HCEC 1CT (cell line): ENCODE results near the gene TADA3.
"Not testable (repeated sequence)": the region's sequence is repeated elsewhere in the genome, so short reads cannot be mapped to it uniquely, and the experiment has no call there.

Source experiments
- DNase-seq: peaks from one replicate; pipeline ENCODE4 v3.0.0-alpha.2; 2017

Gene TADA3

DNA sequence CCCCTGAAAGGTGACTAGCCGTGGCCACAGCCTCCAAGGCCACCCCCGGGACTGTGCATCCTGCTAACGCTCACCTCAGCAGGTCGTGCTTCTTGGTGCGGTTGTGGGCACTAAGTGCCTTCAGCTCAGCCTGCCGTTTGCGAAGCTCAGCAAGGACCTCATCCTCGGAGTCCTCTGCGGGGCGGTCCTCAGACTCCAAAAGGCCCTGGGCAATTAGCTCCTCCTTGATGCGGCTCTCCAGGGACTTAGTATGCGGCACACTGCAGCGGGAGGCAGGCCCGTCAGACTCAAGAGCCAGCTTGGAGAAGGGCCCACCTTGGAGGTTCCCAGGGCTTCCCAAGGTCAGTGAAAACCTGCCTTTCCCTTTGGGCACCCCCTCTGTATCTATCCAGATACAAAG lies 8.3 kb downstream of the TADA3 start:
- no peak for DNase-seq

DNA sequence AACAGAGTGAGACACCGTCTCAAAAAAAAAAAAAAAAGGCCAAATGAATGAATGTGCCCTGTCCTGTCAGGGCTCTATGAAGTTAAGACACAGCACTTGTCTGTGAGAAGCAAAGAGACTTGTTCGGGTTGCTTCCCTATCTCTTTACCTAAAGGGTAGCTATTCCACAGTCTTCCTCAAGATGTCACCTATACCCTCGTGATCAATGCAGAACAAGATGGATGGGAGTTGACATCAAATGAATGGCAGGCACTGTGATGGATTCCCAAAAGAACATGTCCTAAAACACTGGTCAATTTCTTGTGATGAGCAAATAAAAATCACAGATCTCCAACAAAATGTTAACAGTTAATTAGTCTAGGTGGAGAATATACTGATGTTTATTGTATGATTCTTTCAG lies 9.5 kb downstream of the TADA3 start:
- no peak for DNase-seq

DNA sequence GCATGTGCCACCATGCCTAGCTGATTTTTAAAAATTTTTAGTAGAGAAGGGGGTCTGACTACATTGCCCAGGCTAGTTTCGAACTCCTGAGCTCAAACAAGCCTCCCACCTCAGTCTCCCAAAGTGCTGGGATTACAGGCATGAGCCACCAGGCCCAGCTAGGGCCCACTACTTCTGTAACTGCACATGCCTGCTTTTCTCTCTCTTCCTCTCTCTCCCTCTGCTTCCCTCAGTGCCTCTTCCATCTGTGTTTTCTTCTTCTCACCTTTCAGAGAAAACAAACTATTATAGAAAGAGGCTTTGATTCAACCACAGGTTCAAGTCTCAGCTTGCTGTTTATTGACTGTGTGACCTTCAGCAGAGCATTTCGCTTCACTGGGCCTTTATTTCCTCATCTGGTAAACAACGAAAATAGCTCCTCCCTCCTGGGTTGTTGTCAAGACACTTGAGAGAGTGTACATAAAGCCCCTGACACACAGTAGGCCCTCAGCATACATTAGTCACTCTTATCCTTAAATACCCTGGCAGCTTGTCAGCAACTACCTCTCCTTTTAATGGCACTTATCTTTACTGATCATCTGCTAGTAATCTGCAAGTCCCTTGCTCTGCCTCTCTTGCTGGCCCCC lies 10.2 kb downstream of the TADA3 start:
- DNase-seq: no peak

DNA sequence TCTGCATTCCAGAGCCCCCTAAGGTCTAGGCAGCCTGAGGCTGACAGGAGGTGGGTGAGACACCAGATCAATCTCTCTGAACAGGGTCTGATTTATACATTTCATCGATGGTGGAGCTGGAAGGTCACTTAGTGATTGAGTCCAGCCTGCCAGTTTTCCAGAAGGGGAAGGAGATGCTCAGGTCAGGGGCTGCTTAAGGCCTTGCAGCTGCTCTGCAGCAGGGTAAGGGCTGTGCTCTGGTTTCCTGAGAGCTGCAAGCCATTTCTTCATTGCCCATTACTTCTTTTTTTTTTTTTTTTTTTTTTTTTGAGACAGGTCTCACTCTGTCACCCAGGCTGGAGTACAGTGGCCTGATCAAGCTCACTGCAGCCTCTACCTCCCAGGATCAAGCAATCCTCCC lies 10.7 kb downstream of the TADA3 start:
- DNase-seq: no peak

DNA sequence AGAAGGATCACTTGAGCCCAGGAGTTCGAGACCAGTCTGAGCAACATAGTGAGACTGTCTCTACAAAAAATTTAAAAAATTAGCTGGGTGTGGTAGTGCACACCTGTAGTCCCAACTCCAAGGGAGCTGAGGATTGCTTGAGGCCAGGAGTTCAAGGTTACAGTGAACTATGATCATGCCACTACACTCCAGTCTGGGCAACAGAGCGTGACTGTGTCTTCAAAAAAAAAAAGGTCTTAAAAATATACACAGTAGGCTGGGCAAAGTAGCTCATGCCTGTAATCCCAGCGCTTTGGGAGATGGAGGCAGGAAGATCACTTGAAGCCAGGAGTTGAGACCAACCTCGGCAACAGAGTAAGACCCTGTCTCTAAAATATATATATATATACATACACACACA lies 11.4 kb downstream of the TADA3 start:
- no peak for DNase-seq

DNA sequence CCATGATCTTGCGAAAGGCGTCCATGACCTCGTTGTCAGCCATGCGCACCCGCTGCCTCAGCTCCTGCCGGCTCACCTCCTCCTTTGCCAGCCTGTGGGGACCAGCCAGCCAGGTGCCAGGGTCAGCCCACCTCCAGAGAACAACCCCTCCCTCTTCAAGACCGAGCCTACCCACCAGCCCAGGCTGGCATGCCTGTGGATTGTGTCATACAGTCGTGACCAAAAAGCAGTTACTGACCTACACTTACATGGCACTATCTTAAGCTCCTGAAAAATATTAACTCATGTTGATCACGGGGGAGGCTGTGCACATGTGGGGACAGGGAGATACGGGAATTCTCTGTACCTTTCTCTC lies 11.8 kb downstream of the TADA3 start:
- DNase-seq: no peak

DNA sequence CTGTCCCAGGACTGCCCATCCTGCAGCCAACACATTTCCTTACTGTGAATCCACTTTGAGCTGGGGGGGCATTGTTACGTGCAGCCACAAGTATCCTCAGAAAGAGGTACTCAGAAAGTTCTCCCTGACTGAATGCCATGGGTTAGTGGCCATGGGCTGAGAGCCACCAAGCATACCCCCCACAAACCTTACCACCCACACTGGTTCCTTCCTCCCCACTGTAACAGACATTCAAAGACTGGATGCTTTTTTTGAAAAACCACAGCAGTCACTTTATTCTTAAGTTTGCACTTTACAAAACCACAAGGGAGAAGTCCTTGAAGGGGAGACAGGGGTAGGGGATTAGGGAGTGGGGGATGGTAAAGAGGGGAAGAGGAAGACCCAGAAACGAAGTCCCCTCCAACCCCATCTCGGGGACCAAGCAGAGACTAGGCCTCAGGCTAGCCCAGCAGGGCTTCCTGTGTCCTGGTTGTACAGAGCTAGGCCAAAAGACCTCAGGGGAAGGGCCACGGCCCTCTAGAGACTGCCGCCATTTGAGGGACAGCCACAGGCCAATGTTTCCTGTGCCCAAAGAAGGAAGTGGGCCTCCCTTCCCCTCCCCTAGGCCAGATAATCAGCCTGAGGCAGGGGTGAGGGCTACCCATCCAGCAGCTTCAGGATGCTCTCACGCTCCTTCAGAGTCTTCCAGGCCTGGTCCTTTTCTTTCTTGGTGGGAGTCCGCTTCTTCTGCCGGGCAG lies 12.4 kb downstream of the TADA3 start:
- no peak for DNase-seq

DNA sequence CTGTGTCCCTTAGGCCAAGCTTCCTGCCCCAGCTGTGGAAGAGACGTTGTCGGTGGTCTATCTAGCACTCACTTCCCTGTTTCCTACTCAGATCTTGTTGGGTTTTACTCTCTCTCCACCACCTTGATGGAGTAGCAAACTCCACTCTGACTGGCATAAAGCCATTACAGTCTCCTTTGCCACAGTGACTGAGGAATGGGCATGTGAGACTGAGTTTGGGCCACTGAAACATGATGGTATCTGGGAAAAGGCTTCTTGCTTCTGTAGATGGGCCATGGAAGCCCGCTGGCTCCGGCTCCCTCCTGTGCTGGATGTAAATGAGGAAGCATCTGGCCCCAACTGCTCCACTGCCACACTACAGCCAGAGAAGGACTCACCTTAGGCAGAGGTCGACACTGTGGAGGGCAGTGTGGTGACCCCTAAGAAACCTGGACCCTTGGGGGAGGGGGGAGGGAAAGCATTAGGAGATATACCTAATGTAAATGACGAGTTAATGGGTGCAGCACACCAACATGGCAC lies 13.1 kb downstream of the TADA3 start:
- DNase-seq: no peak

DNA sequence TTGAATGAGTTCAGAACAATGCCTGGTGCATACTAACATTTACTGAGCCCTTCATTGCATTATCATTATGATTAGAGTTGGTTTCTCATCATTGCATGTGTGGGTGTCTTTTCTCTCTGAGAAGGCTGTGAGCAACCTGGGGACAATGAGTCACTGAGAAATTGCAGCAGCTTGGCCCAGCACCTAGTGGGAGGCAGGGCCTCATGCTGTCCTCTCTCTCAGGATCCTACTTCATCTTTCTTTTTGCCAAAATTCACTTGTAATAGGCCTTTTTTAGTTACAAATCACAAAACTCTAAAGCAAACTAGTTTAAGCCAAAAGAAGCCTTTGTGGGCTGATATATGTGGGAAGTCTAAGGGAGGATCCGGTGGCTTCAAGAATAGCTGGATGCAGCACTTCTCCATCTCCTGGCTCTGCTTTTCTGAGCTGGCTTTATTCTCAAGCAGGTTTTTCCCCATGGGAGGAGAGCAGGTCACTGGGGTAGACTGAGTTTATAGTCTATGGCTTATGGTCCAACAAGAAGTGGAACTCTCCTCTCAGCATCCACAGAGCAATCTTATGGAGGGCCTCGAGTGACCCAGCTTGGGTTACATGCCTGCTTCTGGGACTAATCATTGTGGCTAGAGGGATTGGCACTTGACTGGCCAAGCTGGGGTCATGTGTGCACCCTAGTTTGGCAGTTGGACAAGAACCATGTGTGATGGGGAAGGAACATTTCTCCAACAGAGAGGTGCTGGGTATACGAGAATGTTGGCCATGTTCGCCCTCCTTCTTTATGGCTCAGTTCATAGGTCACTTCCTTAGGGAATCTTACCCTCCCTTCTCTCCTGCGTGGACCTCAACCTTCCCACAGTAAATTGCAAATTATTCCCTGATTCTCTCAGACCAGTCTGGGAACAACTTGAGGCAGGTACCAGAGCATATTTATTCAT lies 13.9 kb downstream of the TADA3 start:
- DNase-seq: peak; percentile 55

DNA sequence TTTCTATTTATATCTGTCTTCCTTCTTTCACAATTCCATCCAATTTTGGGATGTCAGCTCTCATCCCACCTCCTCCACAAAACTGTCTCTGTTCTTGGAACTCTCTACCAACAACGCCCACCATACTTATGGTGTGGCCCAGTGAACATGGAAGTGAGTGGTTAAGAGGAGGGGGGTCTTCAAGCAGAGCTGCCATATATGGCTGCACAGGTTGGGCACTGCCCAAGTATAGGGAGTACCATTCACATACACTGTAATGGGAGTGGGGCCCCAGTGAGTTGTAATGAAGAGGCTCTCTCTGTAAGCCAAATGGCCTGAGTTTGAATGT lies 14.6 kb downstream of the TADA3 start:
- DNase-seq: no peak

DNA sequence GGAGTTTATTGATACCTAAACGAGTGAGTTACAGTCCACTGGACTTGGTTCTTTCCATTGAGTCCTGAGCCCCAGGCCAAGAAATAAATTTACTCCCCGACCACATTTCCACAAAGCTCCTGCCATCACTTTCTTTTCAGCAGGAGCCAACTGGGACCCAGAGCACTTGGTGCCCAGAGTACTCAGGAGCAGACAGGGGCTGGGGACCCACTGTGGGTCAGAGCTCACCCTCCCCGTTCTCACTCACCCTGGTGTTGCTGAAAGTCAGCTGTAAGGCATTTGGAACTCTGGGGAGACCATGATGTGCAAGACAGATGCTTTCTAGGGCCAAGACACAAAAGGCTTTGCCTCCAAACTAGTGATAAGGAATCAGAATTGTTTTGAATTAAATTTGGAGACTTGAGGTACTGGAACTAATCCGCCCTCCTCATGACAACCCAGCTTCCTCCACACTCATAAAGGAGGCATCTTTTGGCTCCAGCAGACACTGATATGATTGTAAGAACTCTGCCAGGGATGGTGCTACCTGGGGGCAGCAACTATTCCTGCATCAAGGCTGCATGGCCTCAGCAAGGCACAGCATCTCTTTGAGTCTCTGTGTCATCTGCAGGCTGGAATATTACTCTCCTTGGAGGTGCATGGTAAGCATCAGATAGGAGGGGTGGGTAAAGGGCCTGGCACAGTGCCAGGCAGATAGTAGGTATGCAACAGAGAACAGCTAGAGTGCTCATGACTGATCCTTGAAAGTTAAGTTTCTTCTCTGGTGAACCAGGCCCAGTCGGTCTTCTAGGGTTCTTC lies 15.2 kb downstream of the TADA3 start:
- DNase-seq: no peak

DNA sequence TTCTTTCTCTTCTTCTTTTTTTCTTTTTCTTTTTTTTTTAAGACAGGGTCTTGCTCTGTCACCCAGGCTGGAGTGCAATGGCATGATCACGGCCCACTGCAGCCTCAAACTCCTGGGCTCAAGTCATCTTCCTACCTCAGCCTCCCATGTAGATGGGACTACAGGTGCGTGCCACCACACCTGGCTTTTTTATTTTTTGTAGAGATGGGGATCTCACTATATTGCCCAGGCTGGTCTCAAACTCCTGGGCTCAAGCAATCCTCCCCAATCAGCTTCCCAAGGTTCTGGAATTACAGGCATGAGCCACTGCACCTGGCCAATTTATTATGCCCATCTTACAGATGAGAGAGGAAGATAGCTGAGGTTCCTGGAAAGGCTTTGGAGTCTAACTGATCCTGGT lies 21.3 kb downstream of the TADA3 start:
- DNase-seq: not testable (repeated sequence)

DNA sequence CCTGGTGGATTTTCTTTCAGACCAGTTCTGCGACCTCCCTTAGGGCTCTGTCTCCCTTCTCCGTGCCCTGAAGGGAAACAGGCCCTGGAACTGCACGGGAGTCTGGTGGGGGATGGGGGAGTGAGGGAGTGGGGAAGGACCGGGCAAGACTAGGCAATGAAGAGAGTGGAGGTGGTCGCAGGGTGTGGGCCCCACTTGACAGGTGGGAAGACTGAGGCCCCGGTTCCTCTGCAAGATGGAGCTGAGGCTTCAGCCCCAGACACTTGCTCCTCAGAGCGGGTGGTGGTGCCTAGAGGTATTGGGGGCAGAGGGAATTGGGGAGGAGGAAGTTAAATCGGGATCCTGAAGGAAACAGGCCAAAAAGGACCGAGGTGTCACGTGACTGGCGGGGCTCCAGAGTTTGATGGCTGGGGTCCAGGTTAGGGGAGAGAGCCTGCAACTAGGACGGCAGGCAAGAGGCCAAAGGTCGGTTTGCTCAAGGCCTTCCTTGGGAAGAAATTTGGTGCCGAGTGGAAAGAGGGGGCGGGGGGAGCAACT lies 21.9 kb downstream of the TADA3 start:
- DNase-seq: peak; percentile 20

DNA sequence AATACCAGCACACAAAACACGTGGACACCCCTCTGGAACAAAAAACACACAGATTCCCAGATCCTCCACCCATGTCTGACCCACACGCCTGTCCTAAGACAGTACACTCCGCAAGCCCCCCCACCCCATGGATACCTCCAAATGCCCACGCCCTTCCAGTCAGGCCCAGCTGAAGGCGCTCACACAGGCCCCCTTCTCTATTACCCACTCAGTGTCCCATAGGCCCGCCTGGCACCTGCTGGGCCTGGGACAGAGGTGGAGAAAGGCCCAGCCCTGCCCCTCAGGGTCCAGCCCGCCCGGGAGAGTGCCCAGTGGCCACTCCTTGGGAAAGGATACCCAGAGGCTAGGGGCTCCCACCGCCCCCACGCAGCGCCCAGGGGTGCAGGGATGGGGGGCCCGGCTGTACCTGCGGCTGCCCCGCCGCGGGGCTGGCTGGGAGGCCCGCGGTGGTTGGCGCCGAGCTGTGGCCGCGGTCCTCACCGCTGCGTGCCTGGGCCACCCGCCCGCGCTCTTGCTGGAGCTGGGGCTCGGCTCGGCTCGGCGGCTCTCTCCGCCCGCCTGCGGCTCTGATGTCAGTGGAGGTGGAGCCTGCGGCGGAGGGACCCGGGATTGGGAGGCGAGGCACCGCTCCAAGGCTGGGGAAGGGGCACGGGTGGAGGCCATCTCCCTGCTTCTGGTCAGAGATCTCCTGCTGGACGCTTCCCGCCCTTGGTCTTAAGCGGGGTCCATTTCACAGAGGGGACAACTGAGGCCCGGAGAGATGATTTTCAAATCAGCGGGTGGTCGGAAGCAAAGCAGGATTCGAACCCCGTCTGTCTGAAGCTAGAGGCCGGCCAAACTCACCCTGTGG lies 22.6 kb downstream of the TADA3 start, which contains the start of gene CAMK1:
Gene CAMK1, minus strand, starts transcription at position 522 of the 850 bp plus-strand sequence. CDS start 2,198 bp downstream, outside the sequence.
- DNase-seq: peak; percentile 56

DNA sequence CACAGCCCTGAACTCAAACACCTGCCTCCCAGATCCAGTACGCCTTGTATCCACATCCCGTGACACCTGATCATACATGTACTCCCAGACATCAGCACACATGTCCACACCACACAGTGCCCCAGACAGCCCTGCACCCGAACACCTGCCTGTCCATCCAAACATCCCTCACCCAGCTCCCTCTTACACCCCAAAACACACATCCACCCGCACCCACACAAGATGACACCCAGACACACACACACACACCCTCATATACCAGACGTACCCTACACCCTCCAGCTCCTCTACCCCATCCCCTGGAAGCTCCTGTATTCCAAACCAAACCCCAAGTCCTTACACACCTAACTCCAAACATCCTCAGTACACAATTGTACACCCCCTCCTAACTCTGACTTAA lies 23.3 kb downstream of the TADA3 start:
- DNase-seq: no peak

DNA sequence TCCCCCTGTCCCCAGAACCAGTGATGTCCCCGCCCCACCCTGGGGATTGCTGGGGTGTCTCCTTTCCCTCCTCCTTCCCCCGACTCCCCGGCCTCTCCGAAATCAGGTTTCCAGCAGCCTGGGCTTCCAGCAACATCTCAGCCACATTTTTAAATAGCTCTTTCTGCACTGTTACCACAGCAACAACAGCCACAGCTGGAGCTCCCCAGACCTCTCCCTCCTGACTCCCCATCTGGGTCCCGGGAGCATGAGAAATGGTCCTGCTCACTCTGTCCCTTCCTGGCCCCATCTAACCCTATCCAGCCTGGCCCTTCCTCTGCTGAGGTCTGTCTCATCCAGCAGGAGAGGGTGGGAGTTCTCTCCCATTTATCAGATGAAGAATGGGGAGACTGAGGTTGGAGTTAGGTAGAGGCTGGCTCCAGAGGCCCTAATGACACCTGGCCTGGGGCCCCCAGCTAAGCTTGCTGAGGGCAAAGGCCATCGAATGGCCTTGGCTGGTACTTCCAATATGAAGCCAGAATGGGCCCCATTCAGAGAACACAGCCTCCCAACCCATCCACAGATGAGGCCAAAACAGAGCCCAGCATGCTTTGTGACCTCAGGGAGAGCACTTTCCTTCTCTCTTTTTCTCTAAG lies 24.0 kb downstream of the TADA3 start:
- no peak for DNase-seq

DNA sequence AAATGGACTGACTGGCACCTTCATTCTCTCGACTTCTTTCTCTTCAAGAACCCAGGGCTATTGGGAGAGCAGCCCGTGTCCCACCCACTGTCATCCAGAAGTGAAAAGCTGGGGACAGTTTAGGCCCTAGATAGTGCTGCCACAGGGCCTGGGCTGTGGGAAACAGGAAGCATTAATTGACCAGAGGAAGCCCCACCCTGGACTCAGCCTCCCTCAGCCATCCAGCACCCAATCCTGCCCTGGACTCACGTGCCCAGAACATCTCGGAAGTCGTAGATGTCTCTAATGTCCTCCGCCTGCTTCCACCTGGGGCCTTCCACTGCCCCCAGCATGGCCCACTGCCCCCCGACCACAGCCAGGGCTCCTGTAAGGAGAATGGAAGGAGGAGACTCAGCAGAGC lies 24.9 kb downstream of the TADA3 start:
- DNase-seq: no peak

DNA sequence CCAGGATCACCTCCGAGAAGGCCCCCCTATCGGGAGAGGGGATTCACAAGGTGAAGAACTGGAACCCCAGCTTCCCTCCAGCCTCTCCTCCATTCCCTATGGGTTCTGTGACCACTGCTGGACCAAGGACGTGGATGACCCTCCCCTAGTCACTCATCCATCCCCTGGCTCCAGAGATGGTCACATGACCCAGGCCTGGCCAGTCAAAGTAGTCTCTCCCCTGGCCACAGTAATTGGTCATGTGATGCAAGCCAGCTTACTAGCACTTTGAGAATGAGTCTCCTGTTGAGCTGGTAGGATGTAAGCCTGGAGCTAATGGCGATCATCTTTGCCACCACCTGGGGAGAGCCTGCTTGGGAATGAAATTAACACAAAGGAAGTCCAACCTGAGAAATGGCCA lies 26.4 kb downstream of the TADA3 start:
- no peak for DNase-seq

DNA sequence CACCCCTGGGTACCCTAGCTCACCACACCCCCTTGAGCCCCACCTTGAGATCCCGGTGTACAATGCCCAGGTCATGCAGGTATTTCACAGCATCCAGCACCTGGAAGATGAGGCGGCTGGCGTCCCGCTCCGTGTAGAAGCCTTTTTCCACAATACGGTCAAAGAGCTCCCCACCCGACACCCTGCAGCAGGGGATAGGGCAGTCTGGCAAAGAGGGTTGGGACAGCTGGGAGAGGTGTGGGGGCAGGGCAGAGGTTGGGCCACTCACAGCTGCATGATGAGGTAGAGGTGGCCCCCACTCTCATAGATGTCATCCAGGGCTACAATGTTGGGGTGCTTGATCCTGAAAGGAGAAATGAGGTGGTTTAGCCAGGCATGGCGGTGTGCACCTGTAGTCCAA lies 29.4 kb downstream of the TADA3 start:
- DNase-seq: no peak

DNA sequence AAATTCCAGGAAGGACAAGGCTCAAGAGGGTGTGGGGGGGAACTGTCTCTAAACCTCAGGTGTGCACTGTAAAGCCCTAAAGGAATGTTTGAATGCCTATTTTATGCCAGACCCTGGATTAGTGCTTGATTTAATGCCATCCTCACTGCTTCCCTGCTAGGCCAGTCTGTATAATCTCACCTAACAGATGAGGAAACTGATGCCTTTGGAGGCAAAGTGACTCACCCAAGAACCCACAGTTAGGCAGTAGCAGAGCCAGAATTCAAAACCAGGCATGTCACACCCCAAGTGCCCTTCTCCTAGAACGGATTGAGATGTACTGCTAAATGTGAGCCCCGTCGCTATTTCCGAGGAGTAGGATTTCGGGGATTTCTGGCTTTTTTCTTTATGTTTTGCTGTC lies 30.4 kb downstream of the TADA3 start:
- DNase-seq: no peak
